HL-60/S4 treated with phorbol 12-myristate 13-acetate at 8.2 ng/mL for 4 days and 3 days (cell line): ENCODE results near the gene OSBPL10.

Source experiments
- in situ Hi-C: fragments of 300-500 bp; cut with MboI; formaldehyde crosslinking; loops from 2 replicates; pipeline ENCODE4 v1.15.0; 2022; ENCODE audit warnings: low sequenced_read_pairs

OSBPL10 gene

DNA sequence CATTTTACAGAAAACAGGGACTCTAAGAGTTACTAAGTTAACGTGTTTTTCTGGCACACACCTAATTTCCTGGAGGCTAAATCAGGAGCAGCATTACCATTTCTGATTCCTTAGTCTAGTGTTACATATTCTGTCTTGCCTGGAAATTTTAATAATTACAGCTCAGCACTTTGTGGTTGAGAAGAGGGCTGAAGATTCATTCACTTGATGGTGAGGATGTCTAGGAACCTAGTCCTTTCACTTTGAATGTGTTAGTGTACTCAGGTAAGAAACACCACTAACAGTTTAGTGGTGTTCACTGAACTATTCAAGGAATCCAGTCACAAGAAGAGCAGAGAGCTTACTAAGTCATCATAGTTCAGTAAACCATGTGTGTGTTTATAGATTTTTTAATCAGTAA lies 345.5 kb downstream of the OSBPL10 start:
- in situ Hi-C loops, result no loop called here

DNA sequence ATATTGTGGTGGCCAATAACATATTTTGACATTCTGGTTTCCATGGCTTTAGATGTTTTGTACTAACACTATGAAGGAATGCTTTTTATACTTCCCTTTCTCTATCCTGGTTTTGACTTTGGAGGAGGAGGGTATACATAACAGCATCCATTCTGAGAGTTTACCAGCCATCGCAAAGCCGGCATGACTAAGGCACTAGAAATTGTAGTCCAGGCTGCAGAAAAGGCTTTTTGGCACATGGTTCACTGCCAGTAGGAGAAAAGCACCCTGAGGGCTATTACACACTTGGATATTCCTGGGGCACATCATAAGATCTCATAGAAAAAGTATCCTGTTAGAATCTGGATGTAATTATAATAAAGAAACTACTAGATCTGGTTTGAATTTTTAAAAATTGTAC lies 346.6 kb downstream of the OSBPL10 start:
- in situ Hi-C loops, result no loop called here

DNA sequence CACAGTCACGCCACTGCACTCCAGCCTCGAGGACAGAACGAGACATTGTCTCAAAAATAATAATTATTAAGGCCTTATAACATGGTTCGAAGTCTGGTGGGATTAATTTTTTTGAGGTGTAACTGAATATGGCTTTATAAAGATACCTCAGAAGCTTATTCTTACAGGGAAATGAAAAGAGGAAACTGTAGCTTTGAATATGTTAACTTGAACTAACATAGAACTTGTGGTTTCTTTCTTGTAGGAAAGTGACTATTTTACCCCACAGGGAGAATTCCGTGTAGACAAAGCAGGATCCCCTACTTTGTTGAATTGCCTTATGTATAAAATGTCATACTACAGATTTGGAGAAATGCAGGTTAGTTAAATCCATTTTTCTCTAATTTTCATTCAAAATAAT lies 352.0 kb downstream of the OSBPL10 start:
- in situ Hi-C loops, result no loop called here

DNA sequence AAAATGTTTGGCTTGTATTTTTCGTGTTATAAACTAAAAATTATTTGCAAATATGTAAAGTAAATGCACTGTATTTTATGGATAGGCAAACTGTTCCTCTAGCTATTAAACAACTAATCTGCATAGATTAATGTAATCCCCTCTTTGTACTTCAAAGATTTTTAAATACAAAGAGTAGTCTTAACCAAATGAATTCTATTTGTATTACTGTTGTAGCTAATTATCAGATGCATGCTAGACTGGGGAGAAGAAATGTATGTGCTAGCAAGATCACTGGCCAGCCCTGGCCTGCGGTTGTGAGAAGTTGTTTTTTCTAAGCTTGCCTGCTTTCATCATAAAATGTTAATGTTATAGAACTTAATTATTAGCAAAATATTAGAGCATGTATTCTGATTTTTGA lies 355.7 kb downstream of the OSBPL10 start:
- in situ Hi-C loops, result no loop called here

DNA sequence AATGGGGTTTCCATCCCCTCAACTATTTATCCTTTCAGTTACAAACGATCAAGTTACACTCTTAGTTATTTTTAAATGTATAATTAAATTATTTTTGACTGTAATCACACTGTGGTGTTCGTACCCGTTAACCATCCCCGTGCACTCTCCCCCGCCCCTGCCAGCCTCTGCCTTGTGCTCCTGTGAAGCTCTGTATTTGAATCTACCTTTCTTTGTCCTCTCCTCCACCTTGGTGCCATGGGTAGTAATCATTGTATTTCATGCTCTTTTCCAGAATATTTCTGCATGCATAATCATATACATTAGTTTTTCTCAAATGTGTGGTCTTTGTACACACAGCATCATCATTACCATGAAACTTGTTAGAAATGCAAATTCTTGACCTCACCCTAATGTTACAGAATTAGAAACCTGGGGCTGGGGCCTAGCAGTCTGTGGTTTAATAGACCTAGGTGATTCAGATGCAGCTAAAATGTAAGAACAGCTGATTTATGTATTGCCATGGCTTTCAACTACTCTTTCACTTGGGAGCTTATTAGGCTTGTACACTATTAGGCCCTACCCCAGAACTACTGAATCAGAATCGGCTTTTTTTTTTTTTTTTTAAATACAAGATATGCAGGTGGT lies 356.9 kb downstream of the OSBPL10 start:
- in situ Hi-C loops, result no loop called here

DNA sequence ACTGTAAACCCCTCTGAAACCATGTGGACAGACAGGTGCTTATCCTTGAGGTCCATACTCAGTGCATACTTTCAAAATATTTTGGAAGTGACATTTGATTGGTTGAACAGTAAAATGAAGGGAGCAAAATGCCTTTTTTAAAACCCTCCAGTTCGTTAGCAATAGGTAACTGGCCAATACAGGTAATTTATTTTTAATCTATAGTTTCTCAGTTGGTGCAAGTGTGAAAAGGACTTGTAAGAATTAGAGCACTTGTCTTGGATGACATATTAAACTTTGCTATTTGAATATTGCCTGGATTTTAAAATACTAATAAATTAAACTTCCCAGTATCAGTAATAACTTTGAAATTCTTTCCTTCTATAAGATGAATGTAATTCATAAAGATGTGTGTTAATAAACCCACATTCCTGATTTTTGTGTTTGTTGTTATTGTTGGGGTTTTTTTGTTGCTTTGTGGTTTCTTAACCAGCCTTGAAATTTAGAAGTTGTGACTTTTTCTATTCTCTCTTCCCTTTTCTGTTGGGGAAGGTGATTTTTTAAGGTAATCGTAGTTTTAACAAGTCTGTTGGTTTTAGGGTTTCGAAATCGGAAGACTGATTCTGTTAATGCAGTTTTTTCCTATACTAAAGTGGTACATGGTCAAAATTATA lies 358.3 kb downstream of the OSBPL10 start:
- in situ Hi-C loops, result no loop called here

DNA sequence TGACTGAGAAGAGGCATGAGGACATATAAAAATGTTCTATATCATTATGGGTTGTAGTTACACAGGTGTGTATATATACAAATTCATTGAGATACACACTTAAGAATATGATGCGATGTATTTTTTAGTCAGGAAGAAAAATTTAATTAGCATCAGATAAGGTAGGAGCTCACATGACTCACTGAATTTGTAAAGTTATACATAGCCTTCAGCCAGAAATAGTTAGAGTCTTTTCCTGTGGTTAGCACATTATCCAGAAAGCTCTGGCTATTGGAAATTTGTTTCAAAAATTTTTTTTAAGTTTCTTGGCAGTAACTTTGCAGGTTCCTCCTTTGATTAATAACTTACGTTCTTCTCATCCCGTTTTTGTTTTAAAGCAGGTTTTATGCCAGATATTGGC lies 359.7 kb downstream of the OSBPL10 start:
- in situ Hi-C loops, result no loop called here

DNA sequence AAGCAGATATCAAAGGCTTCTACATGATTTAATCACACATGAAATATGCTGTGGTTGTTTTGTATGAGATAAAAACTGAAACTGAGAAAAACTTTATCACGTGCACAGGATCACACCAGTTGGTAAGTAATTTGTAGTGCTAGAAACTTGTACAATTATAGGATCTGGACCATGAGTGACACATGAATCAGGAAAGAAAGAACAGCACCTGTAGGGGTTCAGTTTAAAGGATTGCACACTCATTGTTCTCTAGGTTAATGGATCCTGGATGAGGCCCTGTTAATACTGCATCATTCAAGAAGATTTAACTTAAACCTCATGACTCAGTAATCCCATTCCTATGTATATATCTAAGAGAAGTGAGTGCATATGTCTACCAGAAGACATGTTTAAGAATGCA lies 360.4 kb downstream of the OSBPL10 start:
- in situ Hi-C loops, result no loop called here

DNA sequence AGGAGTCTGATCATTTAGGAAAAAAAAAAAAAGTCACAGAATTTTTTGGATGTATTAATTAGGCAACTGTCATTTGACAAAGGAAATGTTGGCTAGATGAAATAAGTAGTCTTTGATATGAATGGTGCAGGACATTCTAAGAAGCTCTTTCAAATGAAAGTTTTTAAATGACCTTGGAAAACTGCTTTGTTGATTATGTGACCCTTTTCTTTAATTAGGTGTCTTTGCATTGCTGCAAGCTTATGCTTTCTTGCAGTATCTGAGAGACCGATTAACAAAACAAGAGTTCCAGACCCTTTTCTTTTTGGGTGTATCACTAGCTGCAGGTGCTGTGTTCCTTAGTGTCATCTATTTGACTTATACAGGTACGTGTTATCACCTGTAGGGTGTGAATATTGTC lies 364.4 kb downstream of the OSBPL10 start:
- in situ Hi-C loops, result no loop called here

DNA sequence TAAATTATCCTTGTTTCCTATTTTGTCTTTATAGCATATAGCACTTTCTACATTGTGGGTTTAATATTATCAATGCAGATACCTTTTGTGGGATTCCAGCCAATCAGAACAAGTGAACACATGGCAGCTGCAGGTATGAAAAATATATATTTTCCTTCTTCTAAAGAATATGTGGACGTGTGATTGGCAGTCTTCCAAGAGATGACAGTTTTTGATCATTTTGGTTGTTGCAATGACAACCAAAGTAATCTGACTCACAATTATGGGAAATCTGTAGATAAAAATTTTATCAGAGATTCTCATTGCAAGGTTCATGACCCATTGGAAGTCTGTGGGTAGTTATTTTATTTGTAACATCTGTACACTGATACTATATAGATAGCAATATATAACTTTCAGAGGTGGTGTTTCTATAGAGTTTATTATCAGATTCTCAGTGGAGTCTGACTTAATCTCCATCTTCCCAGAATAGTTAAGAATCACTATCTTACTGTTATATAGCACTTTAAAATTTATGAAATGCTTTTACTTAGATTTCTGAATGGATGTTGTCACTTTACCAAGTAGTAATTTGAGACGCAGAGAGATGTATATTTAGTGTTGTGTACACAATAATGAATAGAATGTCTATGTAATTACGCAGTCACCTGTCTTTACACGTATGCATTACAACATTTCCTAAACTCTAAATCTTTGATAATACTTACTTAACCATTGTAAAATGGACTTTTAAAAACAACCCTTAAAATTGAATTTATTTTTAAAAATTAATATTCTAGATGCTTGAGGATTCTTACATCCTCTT lies 365.8 kb downstream of the OSBPL10 start:
- in situ Hi-C loops, result no loop called here

DNA sequence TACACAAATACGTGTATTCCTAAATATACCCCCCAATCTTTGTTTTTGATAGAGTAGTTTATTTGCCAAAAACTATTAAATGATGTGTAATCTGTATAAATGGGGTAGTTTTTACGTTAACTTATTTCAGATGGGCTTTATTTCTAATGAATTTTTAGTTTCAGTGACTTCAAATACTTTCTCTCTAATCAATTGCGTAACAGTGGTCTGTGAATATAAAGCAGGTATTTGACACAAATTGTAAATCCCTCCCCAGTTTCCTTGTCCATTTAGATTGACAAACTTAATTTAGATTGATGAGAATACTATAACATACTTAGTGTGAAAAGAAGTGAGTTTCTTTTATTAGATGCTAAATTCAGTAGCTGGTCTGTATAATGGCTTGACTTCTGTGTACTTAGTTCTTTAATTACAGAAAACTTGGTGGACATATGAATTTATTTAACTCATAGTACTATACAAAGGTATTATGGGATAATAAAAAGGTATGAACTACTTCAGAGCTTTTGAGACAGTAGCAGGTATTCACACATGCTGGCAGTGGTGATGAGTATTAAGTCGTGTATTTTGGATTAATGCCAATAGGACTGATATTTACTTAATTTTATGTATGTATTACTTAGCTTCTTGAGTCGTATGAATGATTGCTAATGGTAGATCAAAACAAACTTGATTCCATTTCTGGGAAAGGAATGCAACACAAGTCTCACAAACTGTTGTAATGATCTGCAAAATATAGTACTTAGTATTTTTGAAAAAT lies 366.7 kb downstream of the OSBPL10 start:
- in situ Hi-C loops, result no loop called here

DNA sequence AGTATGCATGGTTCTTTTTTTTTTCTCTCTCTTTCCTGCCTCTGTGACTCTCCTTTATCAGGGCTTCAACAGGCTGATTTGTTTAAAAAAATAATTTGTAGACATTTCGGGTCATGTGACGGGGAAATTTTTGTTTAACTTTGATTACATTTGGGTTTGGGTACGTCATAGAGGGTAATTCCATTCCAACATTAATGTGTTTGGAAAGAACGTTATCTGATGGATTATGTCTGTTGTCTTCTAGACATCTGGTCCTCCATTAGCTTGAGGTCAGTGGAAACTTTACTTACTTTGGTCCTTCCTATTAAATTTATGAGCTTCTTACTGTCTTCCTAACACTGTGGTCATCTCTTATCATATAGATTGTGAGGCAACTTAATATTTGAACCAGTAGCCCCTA lies 367.4 kb downstream of the OSBPL10 start:
- in situ Hi-C loops, result no loop called here

DNA sequence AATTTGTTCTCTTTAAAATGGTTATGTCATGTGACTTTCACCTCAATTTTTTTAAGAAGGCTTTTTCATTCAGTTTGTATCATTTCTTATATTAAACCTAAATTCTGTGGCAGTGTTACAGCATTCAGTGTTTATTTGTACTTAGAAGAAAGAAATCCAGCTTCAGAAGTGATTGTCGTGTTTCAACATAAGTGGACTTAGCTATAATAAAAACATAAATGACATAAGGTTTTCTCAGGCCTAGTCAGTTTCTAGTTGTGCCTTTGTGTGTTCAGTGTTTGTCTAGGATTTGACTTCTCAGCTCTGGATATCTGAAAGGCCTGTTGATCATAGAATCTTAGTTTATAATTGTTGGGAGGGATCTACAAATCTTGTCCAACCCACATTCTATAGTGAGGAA lies 367.9 kb downstream of the OSBPL10 start:
- in situ Hi-C loops, result no loop called here
